ENCODE data around the gene EPS15. TPM values are rescaled to one million over a fixed set of nuclear protein-coding genes. Genes with fewer than 3 reads are reported as not detected.

Gene EPS15
- total RNA-seq, 1 experiment from 2014 or later: 54.4 TPM

DNA sequence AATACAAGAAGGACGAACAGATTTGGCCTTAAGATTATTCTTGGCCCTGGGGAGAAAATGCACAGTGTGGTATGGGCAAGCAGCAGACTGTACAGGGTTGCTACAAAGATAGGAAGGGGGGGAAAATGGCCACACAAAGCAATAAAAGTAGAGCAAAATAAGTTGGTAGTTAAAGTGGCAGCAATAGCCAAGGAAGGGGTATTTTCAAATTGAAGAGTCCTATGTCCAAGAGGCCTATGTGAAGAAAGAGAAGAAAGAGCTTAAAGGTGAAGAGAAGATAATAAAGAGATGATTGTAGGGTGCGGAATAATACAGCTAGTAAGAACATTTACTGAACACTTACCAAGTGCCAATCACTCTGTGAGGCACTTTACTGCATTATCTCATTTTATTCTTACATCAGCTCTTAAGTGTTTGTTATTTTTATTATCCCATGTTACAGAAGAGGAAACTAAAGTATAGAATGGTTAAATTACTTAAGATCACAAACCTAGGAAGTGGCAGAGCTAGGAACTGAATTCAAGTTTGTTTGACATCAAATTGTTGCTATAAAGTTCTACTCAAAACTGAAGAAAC lies 100.6 kb downstream of the EPS15 start:
- TF ChIP-seq POLR2AphosphoS5 (IDR thresholded peaks at IDR 0.05; ENCODE audit: low read depth, low read length) (no peak), TCF7L2 (IDR thresholded peaks at IDR 0.05; ENCODE audit: low read depth, low read length) (no peak), SIN3A (IDR thresholded peaks at IDR 0.05; ENCODE audit: borderline replicate concordance, insufficient read depth, low read depth, low read length) (no peak)
- TF ChIP-seq, protein P1, sequence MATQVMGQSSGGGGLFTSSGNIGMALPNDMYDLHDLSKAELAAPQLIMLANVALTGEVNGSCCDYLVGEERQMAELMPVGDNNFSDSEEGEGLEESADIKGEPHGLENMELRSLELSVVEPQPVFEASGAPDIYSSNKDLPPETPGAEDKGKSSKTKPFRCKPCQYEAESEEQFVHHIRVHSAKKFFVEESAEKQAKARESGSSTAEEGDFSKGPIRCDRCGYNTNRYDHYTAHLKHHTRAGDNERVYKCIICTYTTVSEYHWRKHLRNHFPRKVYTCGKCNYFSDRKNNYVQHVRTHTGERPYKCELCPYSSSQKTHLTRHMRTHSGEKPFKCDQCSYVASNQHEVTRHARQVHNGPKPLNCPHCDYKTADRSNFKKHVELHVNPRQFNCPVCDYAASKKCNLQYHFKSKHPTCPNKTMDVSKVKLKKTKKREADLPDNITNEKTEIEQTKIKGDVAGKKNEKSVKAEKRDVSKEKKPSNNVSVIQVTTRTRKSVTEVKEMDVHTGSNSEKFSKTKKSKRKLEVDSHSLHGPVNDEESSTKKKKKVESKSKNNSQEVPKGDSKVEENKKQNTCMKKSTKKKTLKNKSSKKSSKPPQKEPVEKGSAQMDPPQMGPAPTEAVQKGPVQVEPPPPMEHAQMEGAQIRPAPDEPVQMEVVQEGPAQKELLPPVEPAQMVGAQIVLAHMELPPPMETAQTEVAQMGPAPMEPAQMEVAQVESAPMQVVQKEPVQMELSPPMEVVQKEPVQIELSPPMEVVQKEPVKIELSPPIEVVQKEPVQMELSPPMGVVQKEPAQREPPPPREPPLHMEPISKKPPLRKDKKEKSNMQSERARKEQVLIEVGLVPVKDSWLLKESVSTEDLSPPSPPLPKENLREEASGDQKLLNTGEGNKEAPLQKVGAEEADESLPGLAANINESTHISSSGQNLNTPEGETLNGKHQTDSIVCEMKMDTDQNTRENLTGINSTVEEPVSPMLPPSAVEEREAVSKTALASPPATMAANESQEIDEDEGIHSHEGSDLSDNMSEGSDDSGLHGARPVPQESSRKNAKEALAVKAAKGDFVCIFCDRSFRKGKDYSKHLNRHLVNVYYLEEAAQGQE (IDR thresholded peaks at IDR 0.05; ENCODE audit: insufficient read depth in 1 of 2, low read depth in 2 of 2, low read length in 1 of 2): no peak
- TF ChIP-seq, protein P2, sequence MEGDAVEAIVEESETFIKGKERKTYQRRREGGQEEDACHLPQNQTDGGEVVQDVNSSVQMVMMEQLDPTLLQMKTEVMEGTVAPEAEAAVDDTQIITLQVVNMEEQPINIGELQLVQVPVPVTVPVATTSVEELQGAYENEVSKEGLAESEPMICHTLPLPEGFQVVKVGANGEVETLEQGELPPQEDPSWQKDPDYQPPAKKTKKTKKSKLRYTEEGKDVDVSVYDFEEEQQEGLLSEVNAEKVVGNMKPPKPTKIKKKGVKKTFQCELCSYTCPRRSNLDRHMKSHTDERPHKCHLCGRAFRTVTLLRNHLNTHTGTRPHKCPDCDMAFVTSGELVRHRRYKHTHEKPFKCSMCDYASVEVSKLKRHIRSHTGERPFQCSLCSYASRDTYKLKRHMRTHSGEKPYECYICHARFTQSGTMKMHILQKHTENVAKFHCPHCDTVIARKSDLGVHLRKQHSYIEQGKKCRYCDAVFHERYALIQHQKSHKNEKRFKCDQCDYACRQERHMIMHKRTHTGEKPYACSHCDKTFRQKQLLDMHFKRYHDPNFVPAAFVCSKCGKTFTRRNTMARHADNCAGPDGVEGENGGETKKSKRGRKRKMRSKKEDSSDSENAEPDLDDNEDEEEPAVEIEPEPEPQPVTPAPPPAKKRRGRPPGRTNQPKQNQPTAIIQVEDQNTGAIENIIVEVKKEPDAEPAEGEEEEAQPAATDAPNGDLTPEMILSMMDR (IDR thresholded peaks at IDR 0.05): no peak
- in situ Hi-C loops (cut with HindIII; ENCODE audit: low pct_unique_long_range_greater_than_20kb, low sequenced_read_pairs): no loop called here
- intact Hi-C loops (cut with micrococcal nuclease; ENCODE audit: unreplicated experiment): no loop called here
- CTCF ChIA-PET: no interaction called here
- no peak for ATAC-seq
- 0 out of 2 replicates have a peak, but pooled peaks cover 3% of the 10 kb centered on the region for H3K4me1 ChIP-seq (ENCODE audit: control insufficient read depth, insufficient read depth, low read length)
- BruUV-seq (replicated peaks): no TSS peak
- no peaks in the 10 kb centered on the region for H3K9me3 ChIP-seq (ENCODE audit: control insufficient read depth, insufficient read depth, low read depth, low read length)
- H3K27me3 ChIP-seq (ENCODE audit: control insufficient read depth, insufficient read depth, low read length): no peaks in the 10 kb centered on the region
- peaks cover 3% of the 10 kb centered on the region; the same call in 1 of the 2 replicates for H3K36me3 ChIP-seq (ENCODE audit: control insufficient read depth, insufficient read depth, low read length)
- POLR2A ChIA-PET: no interaction called here
- H3K4me3 ChIP-seq (ENCODE audit: low read depth in 2 of 2, low read length in 2 of 2): no peak overlapping the region
- H3K27ac ChIP-seq (ENCODE audit: low read length): no peak overlapping the region
- DNase-seq (ENCODE audit: low read depth, low spot score): no peak

DNA sequence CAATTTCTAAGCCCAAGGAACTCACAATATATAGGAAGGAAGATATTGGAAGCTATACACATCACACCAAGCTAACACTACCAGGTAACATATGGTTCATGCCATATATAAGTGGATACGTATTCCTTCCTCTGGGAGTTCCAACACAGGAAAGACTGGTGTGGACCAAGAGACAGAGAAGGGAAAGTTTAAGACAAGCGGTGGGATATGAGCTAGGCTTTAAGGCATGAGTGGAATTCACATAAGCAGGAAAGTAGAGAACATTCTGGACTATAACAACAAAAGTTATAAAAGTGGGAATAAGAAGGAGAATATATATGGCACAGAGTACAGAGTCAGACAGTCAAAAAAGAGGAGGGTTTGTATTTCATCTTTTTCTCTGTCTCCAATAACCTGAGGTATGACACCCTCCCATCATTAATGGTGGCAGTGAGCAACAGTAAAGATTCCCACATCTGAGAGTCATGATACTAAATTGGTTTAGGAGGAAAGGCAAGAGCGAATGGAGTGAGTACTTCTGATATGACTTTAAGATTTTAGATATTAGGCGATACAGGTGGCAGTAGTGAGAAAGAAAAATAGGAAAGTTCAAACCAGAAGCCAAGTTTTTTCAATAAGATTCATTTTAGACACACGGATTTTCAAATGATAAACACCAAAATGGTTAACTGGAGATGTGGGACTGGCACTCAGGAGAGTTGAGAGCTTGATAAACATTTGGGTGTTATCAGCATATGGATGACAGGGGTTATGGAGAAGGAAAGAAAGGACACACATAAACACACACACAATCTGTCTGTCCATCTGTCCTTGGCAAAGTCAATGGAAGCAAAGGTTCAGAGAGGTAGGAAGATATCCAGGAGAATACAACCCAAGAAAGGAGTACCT lies 101.3 kb downstream of the EPS15 start:
- Histone ChIP-seq H3K4me3 (ENCODE audit: low read depth in 2 of 2, low read length in 2 of 2) (no peak overlapping the region), H3K4me1 (ENCODE audit: control insufficient read depth, insufficient read depth, low read length) (0 out of 2 replicates have a peak, but pooled peaks cover 3% of the 10 kb centered on the region), H3K9me3 (ENCODE audit: control insufficient read depth, insufficient read depth, low read depth, low read length) (no peaks in the 10 kb centered on the region), H3K27ac (ENCODE audit: low read length) (no peak overlapping the region), H3K27me3 (ENCODE audit: control insufficient read depth, insufficient read depth, low read length) (no peaks in the 10 kb centered on the region), H3K36me3 (ENCODE audit: control insufficient read depth, insufficient read depth, low read length) (peaks cover 3% of the 10 kb centered on the region; the same call in 1 of the 2 replicates)
- ATAC-seq: no peak
- TF ChIP-seq, protein P1 (IDR thresholded peaks at IDR 0.05; ENCODE audit: insufficient read depth in 1 of 2, low read depth in 2 of 2, low read length in 1 of 2): no peak
- no TSS peak for BruUV-seq (replicated peaks)
- in situ Hi-C loops (cut with HindIII; ENCODE audit: low pct_unique_long_range_greater_than_20kb, low sequenced_read_pairs) (no loop called here), intact Hi-C loops (cut with micrococcal nuclease; ENCODE audit: unreplicated experiment) (no loop called here)
- ChIA-PET POLR2A (no interaction called here), CTCF (no interaction called here)
- no peak for DNase-seq (ENCODE audit: low read depth, low spot score)

All from Panc1 (cell line).